ENCODE results near the gene MCC.

The MCC gene

DNA sequence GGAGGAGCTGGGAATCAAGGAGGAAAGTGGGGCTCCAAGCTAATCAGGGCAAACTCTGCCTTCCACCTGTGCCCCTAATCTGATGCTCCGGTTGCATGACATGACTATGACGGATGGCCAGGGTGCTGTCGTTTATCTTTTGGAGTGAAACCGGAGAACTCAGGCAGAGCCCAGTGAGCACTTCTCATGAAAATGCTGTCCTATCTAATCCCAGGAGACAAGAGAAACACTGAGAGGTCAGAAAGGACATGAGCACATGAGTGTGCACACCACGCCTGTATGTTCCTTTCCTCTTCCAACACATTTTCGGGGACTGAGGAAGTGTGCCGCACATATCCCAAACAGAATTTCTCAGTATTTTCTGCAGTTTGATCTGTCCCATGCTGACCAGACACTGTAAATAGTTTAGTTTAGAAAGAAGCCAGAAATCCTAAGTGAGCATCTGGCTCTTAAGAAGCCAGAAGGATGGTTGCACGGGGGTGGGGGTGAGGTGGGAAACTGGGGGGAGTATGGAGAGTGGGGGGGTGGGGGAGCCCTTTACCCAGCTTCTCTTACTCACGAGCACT, 270.6 kb downstream of the MCC start (continued):
- TF ChIP-seq, protein P1, sequence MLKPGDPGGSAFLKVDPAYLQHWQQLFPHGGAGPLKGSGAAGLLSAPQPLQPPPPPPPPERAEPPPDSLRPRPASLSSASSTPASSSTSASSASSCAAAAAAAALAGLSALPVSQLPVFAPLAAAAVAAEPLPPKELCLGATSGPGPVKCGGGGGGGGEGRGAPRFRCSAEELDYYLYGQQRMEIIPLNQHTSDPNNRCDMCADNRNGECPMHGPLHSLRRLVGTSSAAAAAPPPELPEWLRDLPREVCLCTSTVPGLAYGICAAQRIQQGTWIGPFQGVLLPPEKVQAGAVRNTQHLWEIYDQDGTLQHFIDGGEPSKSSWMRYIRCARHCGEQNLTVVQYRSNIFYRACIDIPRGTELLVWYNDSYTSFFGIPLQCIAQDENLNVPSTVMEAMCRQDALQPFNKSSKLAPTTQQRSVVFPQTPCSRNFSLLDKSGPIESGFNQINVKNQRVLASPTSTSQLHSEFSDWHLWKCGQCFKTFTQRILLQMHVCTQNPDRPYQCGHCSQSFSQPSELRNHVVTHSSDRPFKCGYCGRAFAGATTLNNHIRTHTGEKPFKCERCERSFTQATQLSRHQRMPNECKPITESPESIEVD (tag by site-specific recombination; IDR thresholded peaks at IDR 0.05) = no peak
- TF ChIP-seq KLF8 (tag by site-specific recombination; IDR thresholded peaks at IDR 0.05) = no peak
- TF ChIP-seq SCRT2 (tag by site-specific recombination; IDR thresholded peaks at IDR 0.05) = no peak
- TF ChIP-seq IKZF3 (tag by site-specific recombination; IDR thresholded peaks at IDR 0.05) = peak; percentile 73
- no peak for TF ChIP-seq ZNF174 (tag by site-specific recombination; IDR thresholded peaks at IDR 0.05)
- no peak for TF ChIP-seq ZNF132 (tag by site-specific recombination; IDR thresholded peaks at IDR 0.05; ENCODE audit: borderline replicate concordance)
- no peak; the same call in 1 of the 2 replicates for TF ChIP-seq MZF1 (tag by site-specific recombination; IDR thresholded peaks at IDR 0.05; ENCODE audit: borderline replicate concordance)
- no peak for TF ChIP-seq ZNF426 (tag by site-specific recombination; IDR thresholded peaks at IDR 0.05)
- no peak for TF ChIP-seq ZNF398 (tag by site-specific recombination; IDR thresholded peaks at IDR 0.05)
- peak; percentile 67; the same call in 1 of the 2 replicates for TF ChIP-seq ZNF843 (tag by site-specific recombination; IDR thresholded peaks at IDR 0.05)
- no peak for TF ChIP-seq ZSCAN16 (tag by site-specific recombination; IDR thresholded peaks at IDR 0.05)
- TF ChIP-seq, protein P2, sequence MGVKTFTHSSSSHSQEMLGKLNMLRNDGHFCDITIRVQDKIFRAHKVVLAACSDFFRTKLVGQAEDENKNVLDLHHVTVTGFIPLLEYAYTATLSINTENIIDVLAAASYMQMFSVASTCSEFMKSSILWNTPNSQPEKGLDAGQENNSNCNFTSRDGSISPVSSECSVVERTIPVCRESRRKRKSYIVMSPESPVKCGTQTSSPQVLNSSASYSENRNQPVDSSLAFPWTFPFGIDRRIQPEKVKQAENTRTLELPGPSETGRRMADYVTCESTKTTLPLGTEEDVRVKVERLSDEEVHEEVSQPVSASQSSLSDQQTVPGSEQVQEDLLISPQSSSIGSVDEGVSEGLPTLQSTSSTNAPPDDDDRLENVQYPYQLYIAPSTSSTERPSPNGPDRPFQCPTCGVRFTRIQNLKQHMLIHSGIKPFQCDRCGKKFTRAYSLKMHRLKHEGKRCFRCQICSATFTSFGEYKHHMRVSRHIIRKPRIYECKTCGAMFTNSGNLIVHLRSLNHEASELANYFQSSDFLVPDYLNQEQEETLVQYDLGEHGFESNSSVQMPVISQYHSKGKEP (tag by site-specific recombination; IDR thresholded peaks at IDR 0.05) = no peak
- no peak for TF ChIP-seq GFI1B (tag by site-specific recombination; IDR thresholded peaks at IDR 0.05)
- TF ChIP-seq ZNF423 (tag by site-specific recombination; IDR thresholded peaks at IDR 0.05) = no peak
- no peak for TF ChIP-seq ZNF169 (tag by site-specific recombination; IDR thresholded peaks at IDR 0.05)
- TF ChIP-seq SP3 (tag by site-specific recombination; IDR thresholded peaks at IDR 0.05) = no peak
- no peak for TF ChIP-seq ZNF114 (tag by site-specific recombination; IDR thresholded peaks at IDR 0.05)
- no peak for TF ChIP-seq ZNF37A (tag by site-specific recombination; IDR thresholded peaks at IDR 0.05)
- TF ChIP-seq ZNF785 (tag by site-specific recombination; IDR thresholded peaks at IDR 0.05) = no peak
- TF ChIP-seq ZNF341 (tag by site-specific recombination; IDR thresholded peaks at IDR 0.05; ENCODE audit: low read depth) = no peak
- no peak for TF ChIP-seq ZNF626 (tag by site-specific recombination; IDR thresholded peaks at IDR 0.05)
- no peak for TF ChIP-seq ZNF791 (tag by site-specific recombination; IDR thresholded peaks at IDR 0.05)
- no peak for TF ChIP-seq ZNF768 (tag by site-specific recombination; IDR thresholded peaks at IDR 0.05)
- no peak for TF ChIP-seq YY1 (tag by site-specific recombination; IDR thresholded peaks at IDR 0.05)
- no peak for TF ChIP-seq SP2 (tag by site-specific recombination; IDR thresholded peaks at IDR 0.05)
- no peak for TF ChIP-seq ZNF391 (tag by site-specific recombination; IDR thresholded peaks at IDR 0.05; ENCODE audit: borderline replicate concordance, low read depth)
- no peak for TF ChIP-seq ZNF521 (tag by site-specific recombination; IDR thresholded peaks at IDR 0.05)
- no peak for TF ChIP-seq ZNF335 (tag by site-specific recombination; conservative IDR thresholded peaks at IDR 0.05)
- TF ChIP-seq ZNF704 (tag by site-specific recombination; IDR thresholded peaks at IDR 0.05) = no peak
- no peak for TF ChIP-seq ZNF19 (tag by site-specific recombination; IDR thresholded peaks at IDR 0.05; ENCODE audit: low read depth)
- no peak for TF ChIP-seq YY2 (tag by site-specific recombination; IDR thresholded peaks at IDR 0.05)
- no peak for TF ChIP-seq ZNF121 (tag by site-specific recombination; IDR thresholded peaks at IDR 0.05)
- TF ChIP-seq HOXA7 (CRISPR knock-in tag; IDR thresholded peaks at IDR 0.05; ENCODE audit: borderline replicate concordance) = no peak
- TF ChIP-seq ZNF175 (tag by site-specific recombination; IDR thresholded peaks at IDR 0.05) = no peak
- TF ChIP-seq, protein P3, sequence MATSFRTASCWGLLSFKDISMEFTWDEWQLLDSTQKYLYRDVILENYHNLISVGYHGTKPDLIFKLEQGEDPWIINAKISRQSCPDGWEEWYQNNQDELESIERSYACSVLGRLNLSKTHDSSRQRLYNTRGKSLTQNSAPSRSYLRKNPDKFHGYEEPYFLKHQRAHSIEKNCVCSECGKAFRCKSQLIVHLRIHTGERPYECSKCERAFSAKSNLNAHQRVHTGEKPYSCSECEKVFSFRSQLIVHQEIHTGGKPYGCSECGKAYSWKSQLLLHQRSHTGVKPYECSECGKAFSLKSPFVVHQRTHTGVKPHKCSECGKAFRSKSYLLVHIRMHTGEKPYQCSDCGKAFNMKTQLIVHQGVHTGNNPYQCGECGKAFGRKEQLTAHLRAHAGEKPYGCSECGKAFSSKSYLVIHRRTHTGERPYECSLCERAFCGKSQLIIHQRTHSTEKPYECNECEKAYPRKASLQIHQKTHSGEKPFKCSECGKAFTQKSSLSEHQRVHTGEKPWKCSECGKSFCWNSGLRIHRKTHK (tag by site-specific recombination; IDR thresholded peaks at IDR 0.05) = no peak
- peak; percentile 42; the same call in 1 of the 2 replicates for TF ChIP-seq ZBTB8A (tag by site-specific recombination; IDR thresholded peaks at IDR 0.05)
